ENCODE results near the gene SPSB2.
A peak's percentile ranks its signal among the peaks of the same experiment; 100 is the strongest.
"Not testable (repeated sequence)": the region's sequence is repeated elsewhere in the genome, so short reads cannot be mapped to it uniquely, and the experiment has no call there.

SPSB2 gene

DNA sequence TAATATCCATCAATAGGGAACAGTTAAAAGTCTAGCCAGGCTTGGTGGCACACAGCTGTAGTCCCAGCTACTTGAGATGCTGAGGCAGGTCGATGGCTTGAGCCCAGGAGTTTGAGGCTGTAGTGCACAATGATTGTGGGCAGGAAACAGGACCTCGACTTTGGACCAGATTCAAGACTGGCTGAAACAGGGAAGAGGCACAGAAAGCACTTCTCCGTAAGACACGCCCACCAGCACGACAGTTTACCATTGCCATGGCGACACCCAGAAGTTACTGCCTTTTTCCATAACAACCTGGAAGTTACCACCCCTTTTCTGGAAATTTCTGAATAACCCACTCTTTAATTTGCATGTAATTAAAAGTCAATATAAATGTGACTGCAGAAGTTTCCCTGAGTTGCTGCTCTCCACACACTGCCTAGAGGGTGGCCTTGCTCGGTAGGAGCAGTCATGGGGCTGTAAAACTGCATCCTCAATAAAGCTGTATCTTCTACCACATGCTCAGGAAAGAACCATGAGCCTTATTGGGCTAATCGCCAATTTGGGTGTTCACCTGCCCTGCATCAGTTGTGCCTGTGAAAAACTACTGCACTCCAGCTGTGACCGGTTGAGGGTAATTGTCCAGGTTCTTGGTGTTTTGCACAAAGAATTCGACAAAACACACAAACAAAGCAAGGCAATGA lies 26.9 kb upstream of the SPSB2 start:
- H3K4me3 ChIP-seq (ENCODE audit: low read depth, low read length), result no peak overlapping the region
- no peak for DNase-seq (ENCODE audit: low read depth)
- TF ChIP-seq, protein P1, sequence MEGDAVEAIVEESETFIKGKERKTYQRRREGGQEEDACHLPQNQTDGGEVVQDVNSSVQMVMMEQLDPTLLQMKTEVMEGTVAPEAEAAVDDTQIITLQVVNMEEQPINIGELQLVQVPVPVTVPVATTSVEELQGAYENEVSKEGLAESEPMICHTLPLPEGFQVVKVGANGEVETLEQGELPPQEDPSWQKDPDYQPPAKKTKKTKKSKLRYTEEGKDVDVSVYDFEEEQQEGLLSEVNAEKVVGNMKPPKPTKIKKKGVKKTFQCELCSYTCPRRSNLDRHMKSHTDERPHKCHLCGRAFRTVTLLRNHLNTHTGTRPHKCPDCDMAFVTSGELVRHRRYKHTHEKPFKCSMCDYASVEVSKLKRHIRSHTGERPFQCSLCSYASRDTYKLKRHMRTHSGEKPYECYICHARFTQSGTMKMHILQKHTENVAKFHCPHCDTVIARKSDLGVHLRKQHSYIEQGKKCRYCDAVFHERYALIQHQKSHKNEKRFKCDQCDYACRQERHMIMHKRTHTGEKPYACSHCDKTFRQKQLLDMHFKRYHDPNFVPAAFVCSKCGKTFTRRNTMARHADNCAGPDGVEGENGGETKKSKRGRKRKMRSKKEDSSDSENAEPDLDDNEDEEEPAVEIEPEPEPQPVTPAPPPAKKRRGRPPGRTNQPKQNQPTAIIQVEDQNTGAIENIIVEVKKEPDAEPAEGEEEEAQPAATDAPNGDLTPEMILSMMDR (IDR thresholded peaks at IDR 0.05; ENCODE audit: control insufficient read depth, extremely low read depth, insufficient read depth), result no peak

GRCh38 chr12:6899427-6899826 lies 26.3 kb upstream of the SPSB2 start:
- H3K4me3 ChIP-seq (ENCODE audit: low read depth, low read length), result no peak overlapping the region
- TF ChIP-seq, protein P1 (IDR thresholded peaks at IDR 0.05; ENCODE audit: control insufficient read depth, extremely low read depth, insufficient read depth), result no peak
- no peak for DNase-seq (ENCODE audit: low read depth)

GRCh38 chr12:6896846-6897435 lies 23.8 kb upstream of the SPSB2 start:
- TF ChIP-seq, protein P1 (IDR thresholded peaks at IDR 0.05; ENCODE audit: control insufficient read depth, extremely low read depth, insufficient read depth), result no peak
- H3K4me3 ChIP-seq (ENCODE audit: low read depth, low read length), result no peak overlapping the region
- DNase-seq (ENCODE audit: low read depth), result no peak

DNA sequence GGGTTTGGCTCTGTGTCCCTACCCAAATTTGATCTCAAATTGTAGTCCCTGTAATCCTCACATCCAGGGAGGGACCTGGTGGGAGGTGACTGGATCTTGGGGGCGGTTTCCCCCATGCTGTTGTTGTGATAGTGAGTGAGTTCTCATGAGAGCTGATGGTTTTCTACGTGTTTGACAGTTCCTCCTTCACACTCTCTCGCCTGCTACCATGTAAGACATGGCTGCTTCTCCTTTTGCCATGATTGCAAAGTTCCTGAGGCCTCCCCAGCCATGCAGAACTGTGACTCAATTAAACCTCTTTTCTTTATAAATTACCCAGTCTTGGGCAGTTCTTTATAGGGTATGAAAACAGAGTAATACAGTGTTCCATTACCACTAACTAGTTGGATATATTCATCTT lies 21.2 kb upstream of the SPSB2 start:
- no peak overlapping the region for H3K4me3 ChIP-seq (ENCODE audit: low read depth, low read length)
- TF ChIP-seq, protein P1 (IDR thresholded peaks at IDR 0.05; ENCODE audit: control insufficient read depth, extremely low read depth, insufficient read depth), result no peak
- no peak for DNase-seq (ENCODE audit: low read depth)

DNA sequence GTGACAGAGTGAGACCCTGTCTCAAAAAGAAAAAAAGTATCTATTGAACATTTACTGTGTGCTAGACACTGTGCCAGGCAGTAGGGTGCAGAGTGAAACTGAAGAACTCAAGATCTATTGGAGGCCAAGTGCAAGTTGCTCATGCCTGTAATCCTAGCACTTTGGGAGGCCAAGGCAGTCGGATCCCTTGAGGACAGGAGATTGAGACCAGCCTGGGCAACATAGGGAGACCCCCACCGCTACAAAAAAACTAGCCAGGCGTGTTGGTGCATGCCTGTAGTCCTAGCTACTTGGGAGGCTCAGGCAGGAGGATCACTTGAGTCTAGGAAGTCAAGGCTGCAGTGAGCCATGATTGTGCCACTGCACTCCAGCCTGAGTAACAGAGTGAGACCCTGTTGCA lies 19.6 kb upstream of the SPSB2 start:
- not testable (repeated sequence) for DNase-seq (ENCODE audit: low read depth); H3K4me3 ChIP-seq (ENCODE audit: low read depth, low read length)

GRCh38 chr12:6891646-6892001 lies 18.5 kb upstream of the SPSB2 start:
- H3K4me3 ChIP-seq (ENCODE audit: low read depth, low read length), result peak overlapping the region; percentile 48
- TF ChIP-seq, protein P1 (IDR thresholded peaks at IDR 0.05; ENCODE audit: control insufficient read depth, extremely low read depth, insufficient read depth), result no peak
- no peak for DNase-seq (ENCODE audit: low read depth)

- TF ChIP-seq, protein P1 (IDR thresholded peaks at IDR 0.05; ENCODE audit: control insufficient read depth, extremely low read depth, insufficient read depth), result peak; percentile 84
- peak overlapping the region; percentile 48 for H3K4me3 ChIP-seq (ENCODE audit: low read depth, low read length)
- peak; percentile 76 for DNase-seq (ENCODE audit: low read depth)
These were observed 17.9 kb upstream of the SPSB2 start for GRCh38 chr12:6890789-6891645.

DNA sequence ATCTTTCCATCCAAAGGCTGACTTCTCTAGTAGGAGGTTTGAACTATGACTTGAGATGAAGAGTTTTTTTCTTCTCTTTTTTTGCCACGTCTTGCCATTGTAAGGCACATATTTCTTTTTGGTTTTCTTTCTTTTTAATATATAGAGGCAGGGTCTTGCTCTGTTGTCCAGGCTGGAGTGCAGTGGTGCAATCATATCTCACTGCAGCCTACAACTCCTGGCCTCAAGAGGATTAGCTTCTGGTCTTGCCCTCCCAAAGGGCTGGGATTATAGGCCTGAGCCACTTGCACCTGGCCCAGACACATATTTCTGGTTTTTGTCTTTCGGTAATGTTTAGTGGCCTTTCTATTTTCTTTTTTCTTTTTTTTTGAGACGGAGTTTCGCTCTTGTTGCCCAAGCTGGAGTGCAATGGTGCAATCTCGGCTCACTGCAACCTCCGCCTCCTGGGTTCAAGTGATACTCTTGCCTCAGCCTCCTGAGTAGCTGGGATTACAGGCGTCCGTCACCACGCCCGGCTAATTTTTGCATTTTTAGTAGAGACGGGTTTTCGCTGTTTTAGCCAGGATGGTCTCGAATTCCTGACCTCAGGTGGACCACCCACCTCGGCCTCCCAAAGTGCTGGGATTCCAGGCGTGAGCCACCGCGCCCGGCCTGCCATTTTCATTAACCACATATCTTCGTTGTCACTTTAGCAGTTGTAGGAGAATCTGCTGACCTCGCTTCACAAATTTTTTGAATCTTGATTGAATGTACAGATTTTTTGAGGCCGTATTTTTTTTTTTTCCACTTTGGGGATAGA lies 16.9 kb upstream of the SPSB2 start:
- H3K4me3 ChIP-seq (ENCODE audit: low read depth, low read length), result peak overlapping the region; percentile 35
- DNase-seq (ENCODE audit: low read depth), result not testable (repeated sequence)

- not testable (repeated sequence) for DNase-seq (ENCODE audit: low read depth); H3K4me3 ChIP-seq (ENCODE audit: low read depth, low read length)
These were observed 15.7 kb upstream of the SPSB2 start for GRCh38 chr12:6888794-6889193.
